GM19328 (cell line): ENCODE measurements around the gene REG1A.

Experiments
- ATAC-seq: cut with Tn5 transposase; IDR thresholded peaks from one replicate; pipeline ENCODE4 v1.9.1; 2021; ENCODE audit warnings: mild to moderate bottlenecking, moderate library complexity; ENCODE audit not compliant: unreplicated experiment

REG1A gene

GRCh38 chr2:79120194-79120713, at the start of gene REG1A:
REG1A (plus strand) TSS chr2:79120488; CDS start chr2:79120862, 374 bp downstream.
- ATAC-seq = no peak

GRCh38 chr2:79071078-79071477, 49.2 kb upstream of the REG1A start:
- no peak for ATAC-seq

- no peak for ATAC-seq
These were observed 37.3 kb upstream of the REG1A start for GRCh38 chr2:79082987-79083386.

- ATAC-seq = no peak
These were observed 36.6 kb upstream of the REG1A start for GRCh38 chr2:79083597-79084251.

- ATAC-seq = no peak
These were observed 35.7 kb upstream of the REG1A start for GRCh38 chr2:79084495-79085135.

GRCh38 chr2:79085382-79085781, 34.9 kb upstream of the REG1A start:
- ATAC-seq = no peak

- no peak for ATAC-seq
These were observed 34.0 kb upstream of the REG1A start for GRCh38 chr2:79086255-79086654.

GRCh38 chr2:79087785-79088364, 32.4 kb upstream of the REG1A start, which contains the start of gene REG1B:
REG1B (minus strand) TSS chr2:79087993; CDS start chr2:79087612, 381 bp downstream.
- no peak for ATAC-seq

GRCh38 chr2:79090693-79091092, 29.6 kb upstream of the REG1A start:
- no peak for ATAC-seq

- no peak for ATAC-seq
These were observed 22.4 kb upstream of the REG1A start for GRCh38 chr2:79097843-79098242.

GRCh38 chr2:79099140-79099686, 21.1 kb upstream of the REG1A start:
- no peak for ATAC-seq

- ATAC-seq = no peak
These were observed 20.0 kb upstream of the REG1A start for GRCh38 chr2:79100285-79100684.

- ATAC-seq = no peak
These were observed 19.3 kb upstream of the REG1A start for GRCh38 chr2:79101024-79101423.

- no peak for ATAC-seq
These were observed 17.1 kb upstream of the REG1A start for GRCh38 chr2:79103214-79103613.

GRCh38 chr2:79105259-79105658, 15.0 kb upstream of the REG1A start:
- no peak for ATAC-seq

- no peak for ATAC-seq
These were observed 8.0 kb upstream of the REG1A start for GRCh38 chr2:79112269-79112668.

- ATAC-seq = no peak
These were observed 5.3 kb upstream of the REG1A start for GRCh38 chr2:79114797-79115494.

- no peak for ATAC-seq
These were observed 3.0 kb upstream of the REG1A start for GRCh38 chr2:79116997-79117928.

- no peak for ATAC-seq
These were observed 2.4 kb downstream of the REG1A start for GRCh38 chr2:79122676-79123075.
